PC-9 (cell line): ENCODE results near the gene ZNF26.

Experiments
- CTCF ChIP-seq: fragments of 200-600 bp; sonication (generic); conservative IDR thresholded peaks from 2 replicates; pipeline ENCODE4 v1.6.1; 2017; ENCODE audit warnings: mixed run types, antibody characterized with exemption, mild to moderate bottlenecking, moderate library complexity
- EZH2 ChIP-seq: fragments of 200-600 bp; sonication (generic); IDR thresholded peaks from 2 replicates; pipeline ENCODE4 v1.8.0; 2017; ENCODE audit warnings: antibody characterized with exemption, low read depth

- no peak for TF ChIP-seq CTCF
- TF ChIP-seq EZH2, result no peak
These were observed 51.2 kb downstream of the ZNF26 start, which contains the start of gene ZNF84 for GRCh38 chr12:133037207-133038005.
